Measurements from ENCODE around the gene ADAMTSL5.

GRCh38 chr19:1522061-1522460 is 9.2 kb upstream of the ADAMTSL5 start:
- TF ChIP-seq CTCF (IDR thresholded peaks at IDR 0.05), result no peak
- TF ChIP-seq POLR2A (IDR thresholded peaks at IDR 0.05), result no peak
